ENCODE data around the gene DLX1. TPM values are rescaled to one million over a fixed set of nuclear protein-coding genes. Genes with fewer than 3 reads are reported as not detected.
"Not testable (repeated sequence)": the region's sequence is repeated elsewhere in the genome, so short reads cannot be mapped to it uniquely, and the experiment has no call there.

DLX1 gene
- total and polyA plus RNA-seq, 2 donors = 0.09 to 0.23 TPM

DNA sequence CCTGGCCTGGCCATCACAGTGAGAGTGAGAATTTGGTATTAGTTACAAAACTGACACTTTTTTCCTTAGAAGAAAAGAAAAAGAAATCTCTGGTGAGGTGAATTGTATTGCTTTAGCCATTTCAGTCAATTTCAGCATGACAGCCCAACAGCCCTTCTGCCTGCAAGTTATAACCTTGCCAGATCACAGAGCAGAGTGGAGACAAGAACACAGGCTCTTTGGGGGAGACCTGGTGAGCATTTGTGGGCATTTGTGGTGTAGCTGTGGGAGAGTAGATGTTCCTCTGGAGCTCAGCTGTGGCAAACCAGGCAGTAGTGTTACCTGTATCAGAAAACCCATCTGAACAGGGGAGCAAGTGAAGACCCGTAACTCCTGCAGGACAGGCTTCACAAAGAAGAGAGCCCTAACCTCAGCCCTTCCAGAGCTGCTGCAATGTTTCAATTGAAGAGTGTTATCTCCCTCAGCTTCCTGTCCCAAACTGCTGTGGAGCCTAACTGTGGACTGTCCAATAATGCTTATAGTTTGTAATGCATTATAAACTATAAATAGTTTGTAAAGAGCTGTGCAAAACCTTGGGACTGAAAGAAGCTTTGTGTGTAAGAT lies 22.8 kb upstream of the DLX1 start:
- Histone ChIP-seq H3K4me3 (ENCODE audit: low read length in 2 of 2) (no peak overlapping the region), H3K27me3 (ENCODE audit: control insufficient read depth in 2 of 2, insufficient read depth in 1 of 2, low read length in 1 of 2) (no peaks in the 10 kb centered on the region), H3K27ac (ENCODE audit: low read depth in 1 of 2, low read length in 1 of 2) (no peak overlapping the region), H3K9me3 (ENCODE audit: control insufficient read depth in 2 of 2, insufficient read depth in 1 of 2, low read length in 1 of 2) (no peaks in the 10 kb centered on the region), H3K36me3 (ENCODE audit: control insufficient read depth in 2 of 2, insufficient read depth in 2 of 2, low read length in 1 of 2) (no peaks in the 10 kb centered on the region), H3K4me1 (ENCODE audit: control insufficient read depth in 2 of 2, insufficient read depth in 2 of 2, low read length in 2 of 2) (no peaks in the 10 kb centered on the region)
- DNase-seq (ENCODE audit: low read depth in 6 of 9, low spot score in 9 of 9) = no peak
- 95% methylated on average over 1 of the region's 1 CpG for WGBS

GRCh38 chr2:172063446-172063845 lies 21.9 kb upstream of the DLX1 start:
- no peak for DNase-seq (ENCODE audit: low read depth in 6 of 9, low spot score in 9 of 9)
- H3K4me1 ChIP-seq (ENCODE audit: control insufficient read depth in 2 of 2, insufficient read depth in 2 of 2, low read length in 2 of 2) = no peaks in the 10 kb centered on the region
- H3K27me3 ChIP-seq (ENCODE audit: control insufficient read depth in 2 of 2, insufficient read depth in 1 of 2, low read length in 1 of 2) = no peaks in the 10 kb centered on the region
- H3K36me3 ChIP-seq (ENCODE audit: control insufficient read depth in 2 of 2, insufficient read depth in 2 of 2, low read length in 1 of 2) = no peaks in the 10 kb centered on the region
- H3K27ac ChIP-seq (ENCODE audit: low read depth in 1 of 2, low read length in 1 of 2) = no peak overlapping the region
- WGBS = 97% methylated on average over 9 of the region's 9 CpGs
- H3K9me3 ChIP-seq (ENCODE audit: control insufficient read depth in 2 of 2, insufficient read depth in 1 of 2, low read length in 1 of 2) = no peaks in the 10 kb centered on the region
- H3K4me3 ChIP-seq (ENCODE audit: low read length in 2 of 2) = no peak overlapping the region

DNA sequence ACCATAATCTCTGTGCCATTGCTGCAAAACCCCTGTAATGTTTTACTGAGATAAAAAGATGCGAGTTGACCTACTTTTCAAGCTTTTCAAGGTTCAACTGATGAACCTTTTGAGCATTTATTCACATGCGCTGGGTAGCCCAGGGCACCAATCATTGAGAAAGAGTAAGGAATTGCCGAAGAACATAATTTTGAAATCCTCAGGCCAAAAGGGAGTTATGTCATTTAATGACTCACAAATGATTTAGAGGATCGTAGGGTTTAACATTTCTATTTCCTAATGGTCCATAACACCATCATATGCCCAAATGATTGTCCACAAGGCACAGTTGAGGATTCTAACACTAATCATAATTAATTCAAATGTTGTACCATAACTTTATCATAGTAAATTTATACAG lies 20.2 kb upstream of the DLX1 start:
- Histone ChIP-seq H3K36me3 (ENCODE audit: control insufficient read depth in 2 of 2, insufficient read depth in 2 of 2, low read length in 1 of 2) (no peaks in the 10 kb centered on the region), H3K9me3 (ENCODE audit: control insufficient read depth in 2 of 2, insufficient read depth in 1 of 2, low read length in 1 of 2) (no peaks in the 10 kb centered on the region), H3K4me1 (ENCODE audit: control insufficient read depth in 2 of 2, insufficient read depth in 2 of 2, low read length in 2 of 2) (no peaks in the 10 kb centered on the region), H3K4me3 (ENCODE audit: low read length in 2 of 2) (no peak overlapping the region), H3K27me3 (ENCODE audit: control insufficient read depth in 2 of 2, insufficient read depth in 1 of 2, low read length in 1 of 2) (no peaks in the 10 kb centered on the region), H3K27ac (ENCODE audit: low read depth in 1 of 2, low read length in 1 of 2) (no peak overlapping the region)
- DNase-seq (ENCODE audit: low read depth in 6 of 9, low spot score in 9 of 9) = no peak
- WGBS = 91% methylated on average over 4 of the region's 4 CpGs

- Histone ChIP-seq H3K9me3 (ENCODE audit: control insufficient read depth in 2 of 2, insufficient read depth in 1 of 2, low read length in 1 of 2) (no peaks in the 10 kb centered on the region), H3K4me3 (ENCODE audit: low read length in 2 of 2) (no peak overlapping the region), H3K27ac (ENCODE audit: low read depth in 1 of 2, low read length in 1 of 2) (no peak overlapping the region), H3K27me3 (ENCODE audit: control insufficient read depth in 2 of 2, insufficient read depth in 1 of 2, low read length in 1 of 2) (no peaks in the 10 kb centered on the region), H3K36me3 (ENCODE audit: control insufficient read depth in 2 of 2, insufficient read depth in 2 of 2, low read length in 1 of 2) (no peaks in the 10 kb centered on the region), H3K4me1 (ENCODE audit: control insufficient read depth in 2 of 2, insufficient read depth in 2 of 2, low read length in 2 of 2) (no peaks in the 10 kb centered on the region)
- DNase-seq (ENCODE audit: low read depth in 6 of 9, low spot score in 9 of 9) = no peak
- 95% methylated on average over 4 of the region's 4 CpGs for WGBS
These were observed 18.9 kb upstream of the DLX1 start for GRCh38 chr2:172066394-172066886.

GRCh38 chr2:172067905-172068304 lies 17.4 kb upstream of the DLX1 start:
- 98% methylated on average over 4 of the region's 4 CpGs for WGBS
- not testable (repeated sequence) for H3K36me3 ChIP-seq (ENCODE audit: control insufficient read depth in 2 of 2, insufficient read depth in 2 of 2, low read length in 1 of 2); H3K27ac ChIP-seq (ENCODE audit: low read depth in 1 of 2, low read length in 1 of 2); H3K9me3 ChIP-seq (ENCODE audit: control insufficient read depth in 2 of 2, insufficient read depth in 1 of 2, low read length in 1 of 2); DNase-seq (ENCODE audit: low read depth in 6 of 9, low spot score in 9 of 9); H3K27me3 ChIP-seq (ENCODE audit: control insufficient read depth in 2 of 2, insufficient read depth in 1 of 2, low read length in 1 of 2); H3K4me1 ChIP-seq (ENCODE audit: control insufficient read depth in 2 of 2, insufficient read depth in 2 of 2, low read length in 2 of 2); H3K4me3 ChIP-seq (ENCODE audit: low read length in 2 of 2)

GRCh38 chr2:172070936-172071335 lies 14.4 kb upstream of the DLX1 start:
- no peak overlapping the region for H3K27ac ChIP-seq (ENCODE audit: low read depth in 1 of 2, low read length in 1 of 2)
- DNase-seq (ENCODE audit: low read depth in 6 of 9, low spot score in 9 of 9) = no peak
- no peaks in the 10 kb centered on the region for H3K9me3 ChIP-seq (ENCODE audit: control insufficient read depth in 2 of 2, insufficient read depth in 1 of 2, low read length in 1 of 2)
- no peaks in the 10 kb centered on the region for H3K36me3 ChIP-seq (ENCODE audit: control insufficient read depth in 2 of 2, insufficient read depth in 2 of 2, low read length in 1 of 2)
- H3K27me3 ChIP-seq (ENCODE audit: control insufficient read depth in 2 of 2, insufficient read depth in 1 of 2, low read length in 1 of 2) = peaks cover 3 to 8% of the 10 kb centered on the region in 2 donors
- WGBS = 100% methylated on average over 1 of the region's 1 CpG
- H3K4me1 ChIP-seq (ENCODE audit: control insufficient read depth in 2 of 2, insufficient read depth in 2 of 2, low read length in 2 of 2) = no peaks in the 10 kb centered on the region
- H3K4me3 ChIP-seq (ENCODE audit: low read length in 2 of 2) = no peak overlapping the region

- 96% methylated on average over 3 of the region's 3 CpGs for whole genome bisulfite sequencing
- no peaks in the 10 kb centered on the region for H3K9me3 ChIP-seq (ENCODE audit: control insufficient read depth in 2 of 2, insufficient read depth in 1 of 2, low read length in 1 of 2)
- no peak overlapping the region for H3K4me3 ChIP-seq (ENCODE audit: low read length in 2 of 2)
These were observed 13.0 kb upstream of the DLX1 start for GRCh38 chr2:172072303-172072702.

DNA sequence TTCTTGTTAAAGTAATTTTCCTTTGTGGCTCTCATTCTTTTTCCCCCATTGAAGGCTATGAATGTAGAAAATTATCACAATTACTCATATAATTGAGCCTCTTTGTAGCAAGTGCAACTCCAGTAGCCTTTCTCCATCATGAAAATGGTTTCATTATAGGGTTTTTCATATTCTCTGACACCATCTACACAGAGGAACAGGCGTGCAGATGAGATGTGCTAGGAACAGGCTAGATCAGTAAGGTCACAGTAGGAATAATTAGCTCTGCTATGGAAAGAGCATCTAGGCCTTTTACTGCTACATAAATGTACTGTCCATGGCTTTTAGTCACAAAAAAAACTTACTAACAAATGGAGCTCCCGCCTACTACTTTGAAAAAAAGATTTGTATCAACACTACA lies 12.6 kb upstream of the DLX1 start:
- H3K36me3 ChIP-seq (ENCODE audit: control insufficient read depth in 2 of 2, insufficient read depth in 2 of 2, low read length in 1 of 2) = no peaks in the 10 kb centered on the region
- WGBS = 99% methylated on average over 2 of the region's 2 CpGs
- no peaks in the 10 kb centered on the region for H3K9me3 ChIP-seq (ENCODE audit: control insufficient read depth in 2 of 2, insufficient read depth in 1 of 2, low read length in 1 of 2)
- no peak overlapping the region for H3K4me3 ChIP-seq (ENCODE audit: low read length in 2 of 2)
- no peak overlapping the region for H3K27ac ChIP-seq (ENCODE audit: low read depth in 1 of 2, low read length in 1 of 2)
- H3K27me3 ChIP-seq (ENCODE audit: control insufficient read depth in 2 of 2, insufficient read depth in 1 of 2, low read length in 1 of 2) = peaks cover 6 to 9% of the 10 kb centered on the region in 2 donors
- DNase-seq (ENCODE audit: low read depth in 6 of 9, low spot score in 9 of 9) = no peak
- no peaks in the 10 kb centered on the region for H3K4me1 ChIP-seq (ENCODE audit: control insufficient read depth in 2 of 2, insufficient read depth in 2 of 2, low read length in 2 of 2)

More at GRCh38 chr2:172072303-172072702, 13.0 kb upstream of the DLX1 start:
- Histone ChIP-seq H3K4me1 (ENCODE audit: control insufficient read depth in 2 of 2, insufficient read depth in 2 of 2, low read length in 2 of 2) (no peaks in the 10 kb centered on the region), H3K27me3 (ENCODE audit: control insufficient read depth in 2 of 2, insufficient read depth in 1 of 2, low read length in 1 of 2) (peaks cover 5 to 8% of the 10 kb centered on the region in 2 donors), H3K36me3 (ENCODE audit: control insufficient read depth in 2 of 2, insufficient read depth in 2 of 2, low read length in 1 of 2) (no peaks in the 10 kb centered on the region), H3K27ac (ENCODE audit: low read depth in 1 of 2, low read length in 1 of 2) (no peak overlapping the region)
- DNase-seq (ENCODE audit: low read depth in 6 of 9, low spot score in 9 of 9) = no peak

GRCh38 chr2:172073518-172073917 lies 11.8 kb upstream of the DLX1 start:
- DNase-seq (ENCODE audit: low read depth in 6 of 9, low spot score in 9 of 9) = no peak
- Histone ChIP-seq H3K4me1 (ENCODE audit: control insufficient read depth in 2 of 2, insufficient read depth in 2 of 2, low read length in 2 of 2) (no peaks in the 10 kb centered on the region), H3K4me3 (ENCODE audit: low read length in 2 of 2) (no peak overlapping the region), H3K36me3 (ENCODE audit: control insufficient read depth in 2 of 2, insufficient read depth in 2 of 2, low read length in 1 of 2) (no peaks in the 10 kb centered on the region), H3K27me3 (ENCODE audit: control insufficient read depth in 2 of 2, insufficient read depth in 1 of 2, low read length in 1 of 2) (peaks cover 14 to 17% of the 10 kb centered on the region in 2 donors), H3K27ac (ENCODE audit: low read depth in 1 of 2, low read length in 1 of 2) (no peak overlapping the region), H3K9me3 (ENCODE audit: control insufficient read depth in 2 of 2, insufficient read depth in 1 of 2, low read length in 1 of 2) (no peaks in the 10 kb centered on the region)
- WGBS = 99% methylated on average over 4 of the region's 4 CpGs

Measured in thymus (tissue), 11 donors.